ENCODE data around the gene NPTX2. TPM values are rescaled to one million over a fixed set of nuclear protein-coding genes. Genes with fewer than 3 reads are reported as not detected.

NPTX2 gene
- total RNA-seq, 2 donors from 2014 or later, result not detected

GRCh38 chr7:98655611-98656010 is 38.5 kb downstream of the NPTX2 start:
- no peaks in the 10 kb centered on the region for H3K4me1 Mint-ChIP-seq
- no peaks in the 10 kb centered on the region for H3K9me3 Mint-ChIP-seq
- H3K4me3 Mint-ChIP-seq, result no peak overlapping the region
- H3K27ac Mint-ChIP-seq, result no peak overlapping the region
- H3K27me3 Mint-ChIP-seq, result peaks cover under 1% of the 10 kb centered on the region
- ATAC-seq (replicated peaks), result no peak
- H3K36me3 Mint-ChIP-seq (ENCODE audit: low read depth), result no peaks in the 10 kb centered on the region

- H3K36me3 Mint-ChIP-seq (ENCODE audit: low read depth), result no peaks in the 10 kb centered on the region
- H3K9me3 Mint-ChIP-seq, result no peaks in the 10 kb centered on the region
- H3K27ac Mint-ChIP-seq, result no peak overlapping the region
- no peaks in the 10 kb centered on the region for H3K4me1 Mint-ChIP-seq
- no peaks in the 10 kb centered on the region for H3K27me3 Mint-ChIP-seq
- ATAC-seq (replicated peaks), result no peak
- H3K4me3 Mint-ChIP-seq, result no peak overlapping the region
Observed at GRCh38 chr7:98656899-98657298, 39.8 kb downstream of the NPTX2 start.

GRCh38 chr7:98657736-98658135 is 40.7 kb downstream of the NPTX2 start:
- ATAC-seq (replicated peaks), result no peak
- H3K9me3 Mint-ChIP-seq, result no peaks in the 10 kb centered on the region
- H3K27ac Mint-ChIP-seq, result no peak overlapping the region
- no peak overlapping the region for H3K4me3 Mint-ChIP-seq
- H3K36me3 Mint-ChIP-seq (ENCODE audit: low read depth), result no peaks in the 10 kb centered on the region
- H3K27me3 Mint-ChIP-seq, result no peaks in the 10 kb centered on the region
- H3K4me1 Mint-ChIP-seq, result no peaks in the 10 kb centered on the region

- no peaks in the 10 kb centered on the region for H3K27me3 Mint-ChIP-seq
- H3K4me3 Mint-ChIP-seq, result no peak overlapping the region
- ATAC-seq (replicated peaks), result no peak
- H3K27ac Mint-ChIP-seq, result no peak overlapping the region
- peaks cover 5% of the 10 kb centered on the region for H3K9me3 Mint-ChIP-seq
- H3K36me3 Mint-ChIP-seq (ENCODE audit: low read depth), result no peaks in the 10 kb centered on the region
- H3K4me1 Mint-ChIP-seq, result no peaks in the 10 kb centered on the region
Observed at GRCh38 chr7:98659756-98660155, 42.7 kb downstream of the NPTX2 start.

- Mint-ChIP-seq H3K4me3 (no peak overlapping the region), H3K9me3 (peaks cover 9% of the 10 kb centered on the region), H3K4me1 (no peaks in the 10 kb centered on the region)
Observed at GRCh38 chr7:98661607-98662006, 44.5 kb downstream of the NPTX2 start.

GRCh38 chr7:98662289-98662688 is 45.2 kb downstream of the NPTX2 start:
- no peaks in the 10 kb centered on the region for H3K36me3 Mint-ChIP-seq (ENCODE audit: low read depth)
- no peaks in the 10 kb centered on the region for H3K27me3 Mint-ChIP-seq
- H3K4me3 Mint-ChIP-seq, result no peak overlapping the region
- H3K4me1 Mint-ChIP-seq, result no peaks in the 10 kb centered on the region
- no peak overlapping the region for H3K27ac Mint-ChIP-seq
- no peak for ATAC-seq (replicated peaks)
- peaks cover 9% of the 10 kb centered on the region for H3K9me3 Mint-ChIP-seq

More at GRCh38 chr7:98661607-98662006, 44.5 kb downstream of the NPTX2 start:
- no peaks in the 10 kb centered on the region for H3K27me3 Mint-ChIP-seq
- no peak overlapping the region for H3K27ac Mint-ChIP-seq
- ATAC-seq (replicated peaks), result no peak
- H3K36me3 Mint-ChIP-seq (ENCODE audit: low read depth), result no peaks in the 10 kb centered on the region

- no peak for ATAC-seq (replicated peaks)
- no peaks in the 10 kb centered on the region for H3K4me1 Mint-ChIP-seq
- peaks cover 9% of the 10 kb centered on the region for H3K9me3 Mint-ChIP-seq
- H3K4me3 Mint-ChIP-seq, result no peak overlapping the region
- no peaks in the 10 kb centered on the region for H3K27me3 Mint-ChIP-seq
- no peaks in the 10 kb centered on the region for H3K36me3 Mint-ChIP-seq (ENCODE audit: low read depth)
- H3K27ac Mint-ChIP-seq, result no peak overlapping the region
Observed at GRCh38 chr7:98664882-98665281, 47.8 kb downstream of the NPTX2 start.

GRCh38 chr7:98668255-98668654 is 51.2 kb downstream of the NPTX2 start:
- no peak overlapping the region for H3K4me3 Mint-ChIP-seq
- peaks cover 9% of the 10 kb centered on the region for H3K9me3 Mint-ChIP-seq
- no peak overlapping the region for H3K27ac Mint-ChIP-seq
- no peaks in the 10 kb centered on the region for H3K36me3 Mint-ChIP-seq (ENCODE audit: low read depth)
- no peaks in the 10 kb centered on the region for H3K4me1 Mint-ChIP-seq
- no peak for ATAC-seq (replicated peaks)
- H3K27me3 Mint-ChIP-seq, result no peaks in the 10 kb centered on the region

GRCh38 chr7:98669329-98670000 is 52.4 kb downstream of the NPTX2 start:
- Mint-ChIP-seq H3K36me3 (ENCODE audit: low read depth) (no peaks in the 10 kb centered on the region), H3K27ac (no peak overlapping the region), H3K4me1 (no peaks in the 10 kb centered on the region), H3K27me3 (no peaks in the 10 kb centered on the region), H3K4me3 (no peak overlapping the region), H3K9me3 (peaks cover 3% of the 10 kb centered on the region)
- ATAC-seq (replicated peaks), result no peak

GRCh38 chr7:98670186-98670585 is 53.1 kb downstream of the NPTX2 start:
- H3K27me3 Mint-ChIP-seq, result no peaks in the 10 kb centered on the region
- no peak overlapping the region for H3K27ac Mint-ChIP-seq
- ATAC-seq (replicated peaks), result no peak
- no peaks in the 10 kb centered on the region for H3K9me3 Mint-ChIP-seq
- H3K4me3 Mint-ChIP-seq, result no peak overlapping the region
- H3K4me1 Mint-ChIP-seq, result no peaks in the 10 kb centered on the region
- no peaks in the 10 kb centered on the region for H3K36me3 Mint-ChIP-seq (ENCODE audit: low read depth)

- no peak overlapping the region for H3K4me3 Mint-ChIP-seq
- no peaks in the 10 kb centered on the region for H3K36me3 Mint-ChIP-seq (ENCODE audit: low read depth)
- H3K27me3 Mint-ChIP-seq, result no peaks in the 10 kb centered on the region
- no peak for ATAC-seq (replicated peaks)
- H3K9me3 Mint-ChIP-seq, result no peaks in the 10 kb centered on the region
- no peak overlapping the region for H3K27ac Mint-ChIP-seq
- H3K4me1 Mint-ChIP-seq, result no peaks in the 10 kb centered on the region
Observed at GRCh38 chr7:98671733-98672331, 54.7 kb downstream of the NPTX2 start.

GRCh38 chr7:98674461-98674860 is 57.4 kb downstream of the NPTX2 start:
- Mint-ChIP-seq H3K27me3 (peaks cover 3% of the 10 kb centered on the region), H3K27ac (no peak overlapping the region), H3K36me3 (ENCODE audit: low read depth) (no peaks in the 10 kb centered on the region), H3K4me3 (no peak overlapping the region), H3K4me1 (no peaks in the 10 kb centered on the region), H3K9me3 (no peaks in the 10 kb centered on the region)
- ATAC-seq (replicated peaks), result no peak

GRCh38 chr7:98674881-98675280 is 57.8 kb downstream of the NPTX2 start:
- Mint-ChIP-seq H3K4me1 (no peaks in the 10 kb centered on the region), H3K36me3 (ENCODE audit: low read depth) (no peaks in the 10 kb centered on the region), H3K27ac (no peak overlapping the region), H3K4me3 (no peak overlapping the region), H3K9me3 (no peaks in the 10 kb centered on the region), H3K27me3 (peaks cover 3% of the 10 kb centered on the region)
- no peak for ATAC-seq (replicated peaks)

- no peak overlapping the region for H3K27ac Mint-ChIP-seq
- no peaks in the 10 kb centered on the region for H3K4me1 Mint-ChIP-seq
- H3K4me3 Mint-ChIP-seq, result no peak overlapping the region
- peaks cover 7% of the 10 kb centered on the region for H3K27me3 Mint-ChIP-seq
- H3K9me3 Mint-ChIP-seq, result no peaks in the 10 kb centered on the region
- no peaks in the 10 kb centered on the region for H3K36me3 Mint-ChIP-seq (ENCODE audit: low read depth)
- no peak for ATAC-seq (replicated peaks)
Observed at GRCh38 chr7:98678215-98678614, 61.1 kb downstream of the NPTX2 start.

Data from activated T-helper 17 cell treated with anti-CD3 and anti-CD28 coated beads, Interleukin-2, amount 50 U/mL, for 72 hours (primary cell).